Measurements from ENCODE around the gene DEFB132.

The DEFB132 gene

DNA sequence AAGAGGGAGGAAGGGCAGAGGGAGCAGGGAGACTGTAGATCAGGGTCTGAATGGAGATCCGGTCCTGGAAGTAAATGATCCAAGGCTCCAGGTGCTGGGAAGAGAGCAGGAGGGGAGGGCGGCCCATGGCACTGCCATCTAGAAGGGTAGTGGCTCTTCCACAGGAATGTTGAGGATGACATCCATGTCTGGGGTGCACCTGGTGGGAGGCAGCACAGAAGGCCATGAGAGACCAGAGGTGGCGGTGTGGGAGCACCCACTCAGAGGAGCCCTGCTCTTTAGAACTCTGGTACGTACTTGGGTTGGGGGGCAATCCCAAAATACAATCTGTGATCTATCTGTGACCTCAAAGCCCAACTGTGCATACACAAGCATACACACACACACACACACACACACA, 13.5 kb downstream of the DEFB132 start:
- H3K4me1 ChIP-seq (ENCODE audit: control insufficient read depth, low read length) = peaks cover 9% of the 10 kb centered on the region
- H3K27ac ChIP-seq (ENCODE audit: low read depth, low read length) = no peak overlapping the region
- no peaks in the 10 kb centered on the region for H3K36me3 ChIP-seq (ENCODE audit: control insufficient read depth, low read length)
- H3K4me3 ChIP-seq (ENCODE audit: low read length) = no peak overlapping the region
- no peaks in the 10 kb centered on the region for H4K20me1 ChIP-seq (ENCODE audit: control insufficient read depth, insufficient read depth, low read depth, low read length)
- no peaks in the 10 kb centered on the region for H3F3A ChIP-seq (ENCODE audit: control insufficient read depth, insufficient read depth)
- H3K27me3 ChIP-seq (ENCODE audit: control insufficient read depth, low read length) = peaks cover 4% of the 10 kb centered on the region; the same call in 1 of the 2 replicates
- no peak for TF ChIP-seq EZH2phosphoT487 (IDR thresholded peaks at IDR 0.05; ENCODE audit: borderline replicate concordance, low read length)
- TF ChIP-seq, protein P1, sequence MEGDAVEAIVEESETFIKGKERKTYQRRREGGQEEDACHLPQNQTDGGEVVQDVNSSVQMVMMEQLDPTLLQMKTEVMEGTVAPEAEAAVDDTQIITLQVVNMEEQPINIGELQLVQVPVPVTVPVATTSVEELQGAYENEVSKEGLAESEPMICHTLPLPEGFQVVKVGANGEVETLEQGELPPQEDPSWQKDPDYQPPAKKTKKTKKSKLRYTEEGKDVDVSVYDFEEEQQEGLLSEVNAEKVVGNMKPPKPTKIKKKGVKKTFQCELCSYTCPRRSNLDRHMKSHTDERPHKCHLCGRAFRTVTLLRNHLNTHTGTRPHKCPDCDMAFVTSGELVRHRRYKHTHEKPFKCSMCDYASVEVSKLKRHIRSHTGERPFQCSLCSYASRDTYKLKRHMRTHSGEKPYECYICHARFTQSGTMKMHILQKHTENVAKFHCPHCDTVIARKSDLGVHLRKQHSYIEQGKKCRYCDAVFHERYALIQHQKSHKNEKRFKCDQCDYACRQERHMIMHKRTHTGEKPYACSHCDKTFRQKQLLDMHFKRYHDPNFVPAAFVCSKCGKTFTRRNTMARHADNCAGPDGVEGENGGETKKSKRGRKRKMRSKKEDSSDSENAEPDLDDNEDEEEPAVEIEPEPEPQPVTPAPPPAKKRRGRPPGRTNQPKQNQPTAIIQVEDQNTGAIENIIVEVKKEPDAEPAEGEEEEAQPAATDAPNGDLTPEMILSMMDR (IDR thresholded peaks at IDR 0.05; ENCODE audit: low read depth, low read length, poor library complexity, severe bottlenecking) = no peak
- H3K4me2 ChIP-seq (ENCODE audit: low read length) = no peak overlapping the region
- no peaks in the 10 kb centered on the region for H3K9me2 ChIP-seq (replicated peaks; ENCODE audit: control insufficient read depth, low read length)
- H3K9me3 ChIP-seq (ENCODE audit: control insufficient read depth, insufficient read depth, low read length) = no peaks in the 10 kb centered on the region
- H3K79me2 ChIP-seq (ENCODE audit: control insufficient read depth, low read length) = no peaks in the 10 kb centered on the region

DNA sequence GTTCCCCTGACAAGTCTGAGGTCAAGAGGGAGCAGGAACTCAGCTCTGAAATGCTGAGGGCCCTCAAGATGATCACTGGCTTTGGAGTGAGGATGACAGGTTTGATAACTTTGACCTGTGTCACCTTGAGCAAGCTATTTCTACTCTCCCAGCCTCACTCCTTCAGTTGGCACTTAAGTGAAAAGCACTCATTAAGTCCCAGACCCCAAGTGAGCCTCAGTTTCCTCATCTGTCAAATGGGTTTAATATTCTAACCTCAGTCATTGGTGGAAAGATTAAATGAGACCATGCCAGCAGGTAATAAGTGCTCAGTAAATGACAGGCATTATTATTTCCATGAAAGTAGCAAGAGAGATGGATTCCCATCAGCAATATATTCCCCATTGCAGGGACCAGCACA, 14.0 kb downstream of the DEFB132 start:
- TF ChIP-seq, protein P1 (IDR thresholded peaks at IDR 0.05; ENCODE audit: low read depth, low read length, poor library complexity, severe bottlenecking) = no peak
- no peak for TF ChIP-seq EZH2phosphoT487 (IDR thresholded peaks at IDR 0.05; ENCODE audit: borderline replicate concordance, low read length)
- no peaks in the 10 kb centered on the region for H3K79me2 ChIP-seq (ENCODE audit: control insufficient read depth, low read length)
- H3K36me3 ChIP-seq (ENCODE audit: control insufficient read depth, low read length) = peaks cover 4% of the 10 kb centered on the region; the same call in 1 of the 2 replicates
- H3K4me2 ChIP-seq (ENCODE audit: low read length) = no peak overlapping the region
- no peak overlapping the region for H3K4me3 ChIP-seq (ENCODE audit: low read length)
- H3K27ac ChIP-seq (ENCODE audit: low read depth, low read length) = no peak overlapping the region
- H3K9me2 ChIP-seq (replicated peaks; ENCODE audit: control insufficient read depth, low read length) = no peaks in the 10 kb centered on the region
- no peaks in the 10 kb centered on the region for H3F3A ChIP-seq (ENCODE audit: control insufficient read depth, insufficient read depth)
- H3K27me3 ChIP-seq (ENCODE audit: control insufficient read depth, low read length) = no peaks in the 10 kb centered on the region
- peaks cover 7% of the 10 kb centered on the region for H3K4me1 ChIP-seq (ENCODE audit: control insufficient read depth, low read length)
- no peaks in the 10 kb centered on the region for H4K20me1 ChIP-seq (ENCODE audit: control insufficient read depth, insufficient read depth, low read depth, low read length)
- H3K9me3 ChIP-seq (ENCODE audit: control insufficient read depth, insufficient read depth, low read length) = no peaks in the 10 kb centered on the region

DNA sequence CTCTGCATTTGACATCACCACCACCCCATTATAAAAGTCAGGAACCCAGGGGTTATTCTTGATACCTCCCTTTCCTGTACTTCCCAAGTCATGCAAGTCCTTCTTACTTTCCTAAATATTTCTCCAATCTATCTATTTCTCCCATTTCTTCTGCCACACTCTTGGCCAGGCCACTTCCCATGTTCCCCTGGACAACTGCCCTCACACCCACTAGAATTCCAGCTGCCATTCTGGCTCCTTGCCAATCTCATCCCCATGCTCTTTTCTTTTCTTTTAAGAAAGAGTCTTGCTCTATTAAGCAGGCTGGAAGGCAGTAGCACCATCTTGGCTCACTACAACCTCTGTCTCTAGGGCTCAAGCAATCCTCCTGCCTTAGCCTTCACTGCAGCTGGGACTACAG, 15.2 kb downstream of the DEFB132 start:
- no peaks in the 10 kb centered on the region for H3K9me2 ChIP-seq (replicated peaks; ENCODE audit: control insufficient read depth, low read length)
- H3K4me2 ChIP-seq (ENCODE audit: low read length) = no peak overlapping the region
- peaks cover 11% of the 10 kb centered on the region; the same call in 1 of the 2 replicates for H3K36me3 ChIP-seq (ENCODE audit: control insufficient read depth, low read length)
- TF ChIP-seq EZH2phosphoT487 (IDR thresholded peaks at IDR 0.05; ENCODE audit: borderline replicate concordance, low read length) = no peak
- TF ChIP-seq, protein P1 (IDR thresholded peaks at IDR 0.05; ENCODE audit: low read depth, low read length, poor library complexity, severe bottlenecking) = no peak
- no peaks in the 10 kb centered on the region for H3K4me1 ChIP-seq (ENCODE audit: control insufficient read depth, low read length)
- no peaks in the 10 kb centered on the region for H4K20me1 ChIP-seq (ENCODE audit: control insufficient read depth, insufficient read depth, low read depth, low read length)
- no peaks in the 10 kb centered on the region for H3K27me3 ChIP-seq (ENCODE audit: control insufficient read depth, low read length)
- no peaks in the 10 kb centered on the region for H3K79me2 ChIP-seq (ENCODE audit: control insufficient read depth, low read length)
- H3K9me3 ChIP-seq (ENCODE audit: control insufficient read depth, insufficient read depth, low read length) = no peaks in the 10 kb centered on the region
- no peak overlapping the region for H3K4me3 ChIP-seq (ENCODE audit: low read length)
- H3F3A ChIP-seq (ENCODE audit: control insufficient read depth, insufficient read depth) = no peaks in the 10 kb centered on the region
- H3K27ac ChIP-seq (ENCODE audit: low read depth, low read length) = no peak overlapping the region

Measured in DOHH2 (cell line).